Breast epithelium (tissue), 3 donors: ENCODE data around the gene POPDC3.

Experiments
- POLR2A ChIP-seq: fragments of 450-650 bp; IDR thresholded peaks from one replicate; pipeline ENCODE4 v1.6.1; 2016; ENCODE audit warnings: antibody characterized with exemption, mild to moderate bottlenecking, moderate library complexity
- TF ChIP-seq, protein P1 (sequence below), 3 donors: fragments of 450-650 bp; IDR thresholded peaks; one replicate each; pipeline ENCODE4 v1.5.1; 2016 to 2017; ENCODE audit warnings: antibody characterized with exemption in 3 of 3, mild to moderate bottlenecking in 3 of 3, moderate library complexity in 3 of 3

DNA sequence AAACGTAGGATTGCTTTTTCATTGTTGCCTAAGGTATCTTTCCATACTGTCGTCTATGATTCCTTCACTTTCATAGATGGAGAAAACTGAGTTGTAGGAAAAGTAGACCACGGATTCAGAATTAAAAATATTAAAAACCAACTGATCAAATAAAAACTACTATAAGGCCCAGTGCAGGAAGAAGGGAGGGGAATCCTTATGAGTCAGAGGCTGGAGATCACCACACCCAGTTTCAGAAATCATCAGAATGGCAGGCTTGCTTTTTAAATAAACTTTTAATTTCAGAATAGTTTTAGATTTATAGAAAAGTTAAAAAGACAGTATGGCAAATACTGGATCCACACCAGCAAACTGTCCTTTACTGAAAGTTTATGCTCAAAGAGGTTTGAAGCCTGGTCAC, 32.0 kb upstream of the POPDC3 start:
- TF ChIP-seq, protein P1, sequence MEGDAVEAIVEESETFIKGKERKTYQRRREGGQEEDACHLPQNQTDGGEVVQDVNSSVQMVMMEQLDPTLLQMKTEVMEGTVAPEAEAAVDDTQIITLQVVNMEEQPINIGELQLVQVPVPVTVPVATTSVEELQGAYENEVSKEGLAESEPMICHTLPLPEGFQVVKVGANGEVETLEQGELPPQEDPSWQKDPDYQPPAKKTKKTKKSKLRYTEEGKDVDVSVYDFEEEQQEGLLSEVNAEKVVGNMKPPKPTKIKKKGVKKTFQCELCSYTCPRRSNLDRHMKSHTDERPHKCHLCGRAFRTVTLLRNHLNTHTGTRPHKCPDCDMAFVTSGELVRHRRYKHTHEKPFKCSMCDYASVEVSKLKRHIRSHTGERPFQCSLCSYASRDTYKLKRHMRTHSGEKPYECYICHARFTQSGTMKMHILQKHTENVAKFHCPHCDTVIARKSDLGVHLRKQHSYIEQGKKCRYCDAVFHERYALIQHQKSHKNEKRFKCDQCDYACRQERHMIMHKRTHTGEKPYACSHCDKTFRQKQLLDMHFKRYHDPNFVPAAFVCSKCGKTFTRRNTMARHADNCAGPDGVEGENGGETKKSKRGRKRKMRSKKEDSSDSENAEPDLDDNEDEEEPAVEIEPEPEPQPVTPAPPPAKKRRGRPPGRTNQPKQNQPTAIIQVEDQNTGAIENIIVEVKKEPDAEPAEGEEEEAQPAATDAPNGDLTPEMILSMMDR (IDR thresholded peaks at IDR 0.05) = no peak
- no peak for TF ChIP-seq POLR2A
